Measurements from ENCODE around the gene TIMELESS. TPM values are rescaled to one million over a fixed set of nuclear protein-coding genes. Genes with fewer than 3 reads are reported as not detected.

Gene TIMELESS
- total and polyA plus RNA-seq, 9 of the 15 experiments (the other 6 are each of a cell fraction or from before 2014, with no cell fraction given): 11.9 to 59.2 (median 35.8) TPM

DNA sequence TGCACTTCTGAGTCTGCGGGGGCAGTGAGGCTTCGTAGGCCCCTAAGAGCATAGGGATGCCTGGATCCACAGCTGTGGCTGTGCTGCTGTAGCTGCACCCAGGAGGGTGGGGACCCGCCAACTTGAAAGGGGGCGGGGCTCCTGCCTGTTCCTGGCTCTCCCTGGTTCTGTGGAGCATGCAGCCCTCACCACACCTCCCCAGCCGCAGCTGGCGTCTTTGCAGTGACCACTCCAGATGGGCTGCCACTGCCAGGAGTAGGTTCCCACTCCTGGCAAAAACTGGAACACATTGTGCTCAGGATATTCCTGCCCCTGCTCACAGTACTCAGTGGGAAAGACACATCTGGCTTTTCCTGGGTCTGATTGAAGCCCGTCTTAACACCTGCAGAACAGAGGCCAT, 35.8 kb downstream of the TIMELESS start:
- no peaks in the 10 kb centered on the region for H3K27me3 ChIP-seq (ENCODE audit: control insufficient read depth in 2 of 2, insufficient read depth in 2 of 2, low read length in 2 of 2)
- no peaks in the 10 kb centered on the region for H3K79me2 ChIP-seq (ENCODE audit: control insufficient read depth, insufficient read depth, low read length)
- 88% methylated on average over 5 of the region's 7 CpGs for WGBS (ENCODE audit: insufficient coverage, low coverage, missing lambda C conversion rate)
- peaks cover 0 to 8% of the 10 kb centered on the region in 2 experiments; a peak in 1 of 5 replicates for H3K4me1 ChIP-seq (replicated peaks in 1 of 2; ENCODE audit: control insufficient read depth in 2 of 2, insufficient read depth in 2 of 2, low read length in 2 of 2)
- ChIA-PET CTCF (ENCODE audit: low intra/inter-chr PET ratio) (no interaction called here), POLR2A (no interaction called here)
- H3K4me3 ChIP-seq: no peak overlapping the region
- ATAC-seq (peak; percentile 55), FAIRE-seq (no peak), DNase-seq (ENCODE audit: extremely low read depth in 1 of 4, low spot score in 3 of 4) (peak in 1 of 4 experiments; percentile 11)
- TF ChIP-seq POLR2A (conservative IDR thresholded peaks at IDR 0.05) (0 out of 2 replicates have a peak, but pooled peaks have one; percentile 37), ATF7 (IDR thresholded peaks at IDR 0.05) (no peak), TAL1 (IDR thresholded peaks at IDR 0.05) (no peak), ZNF699 (CRISPR knock-in tag; IDR thresholded peaks at IDR 0.05; ENCODE audit: insufficient replicate concordance) (no peak), POLR2G (IDR thresholded peaks at IDR 0.05; ENCODE audit: low read depth, low read length) (peak; percentile 47), LARP7 (IDR thresholded peaks at IDR 0.05) (no peak), MED1 (CRISPR knock-in tag; IDR thresholded peaks at IDR 0.05; ENCODE audit: borderline replicate concordance) (no peak), RBM34 (IDR thresholded peaks at IDR 0.05; ENCODE audit: borderline replicate concordance, insufficient read depth, low read length) (no peak), E2F3 (CRISPR knock-in tag; IDR thresholded peaks at IDR 0.05) (no peak), ARHGAP35 (IDR thresholded peaks at IDR 0.05; ENCODE audit: partially characterized antibody) (no peak)
- TF ChIP-seq, protein P1, sequence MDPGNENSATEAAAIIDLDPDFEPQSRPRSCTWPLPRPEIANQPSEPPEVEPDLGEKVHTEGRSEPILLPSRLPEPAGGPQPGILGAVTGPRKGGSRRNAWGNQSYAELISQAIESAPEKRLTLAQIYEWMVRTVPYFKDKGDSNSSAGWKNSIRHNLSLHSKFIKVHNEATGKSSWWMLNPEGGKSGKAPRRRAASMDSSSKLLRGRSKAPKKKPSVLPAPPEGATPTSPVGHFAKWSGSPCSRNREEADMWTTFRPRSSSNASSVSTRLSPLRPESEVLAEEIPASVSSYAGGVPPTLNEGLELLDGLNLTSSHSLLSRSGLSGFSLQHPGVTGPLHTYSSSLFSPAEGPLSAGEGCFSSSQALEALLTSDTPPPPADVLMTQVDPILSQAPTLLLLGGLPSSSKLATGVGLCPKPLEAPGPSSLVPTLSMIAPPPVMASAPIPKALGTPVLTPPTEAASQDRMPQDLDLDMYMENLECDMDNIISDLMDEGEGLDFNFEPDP (CRISPR knock-in tag; IDR thresholded peaks at IDR 0.05): no peak
- TF ChIP-seq, protein P2, sequence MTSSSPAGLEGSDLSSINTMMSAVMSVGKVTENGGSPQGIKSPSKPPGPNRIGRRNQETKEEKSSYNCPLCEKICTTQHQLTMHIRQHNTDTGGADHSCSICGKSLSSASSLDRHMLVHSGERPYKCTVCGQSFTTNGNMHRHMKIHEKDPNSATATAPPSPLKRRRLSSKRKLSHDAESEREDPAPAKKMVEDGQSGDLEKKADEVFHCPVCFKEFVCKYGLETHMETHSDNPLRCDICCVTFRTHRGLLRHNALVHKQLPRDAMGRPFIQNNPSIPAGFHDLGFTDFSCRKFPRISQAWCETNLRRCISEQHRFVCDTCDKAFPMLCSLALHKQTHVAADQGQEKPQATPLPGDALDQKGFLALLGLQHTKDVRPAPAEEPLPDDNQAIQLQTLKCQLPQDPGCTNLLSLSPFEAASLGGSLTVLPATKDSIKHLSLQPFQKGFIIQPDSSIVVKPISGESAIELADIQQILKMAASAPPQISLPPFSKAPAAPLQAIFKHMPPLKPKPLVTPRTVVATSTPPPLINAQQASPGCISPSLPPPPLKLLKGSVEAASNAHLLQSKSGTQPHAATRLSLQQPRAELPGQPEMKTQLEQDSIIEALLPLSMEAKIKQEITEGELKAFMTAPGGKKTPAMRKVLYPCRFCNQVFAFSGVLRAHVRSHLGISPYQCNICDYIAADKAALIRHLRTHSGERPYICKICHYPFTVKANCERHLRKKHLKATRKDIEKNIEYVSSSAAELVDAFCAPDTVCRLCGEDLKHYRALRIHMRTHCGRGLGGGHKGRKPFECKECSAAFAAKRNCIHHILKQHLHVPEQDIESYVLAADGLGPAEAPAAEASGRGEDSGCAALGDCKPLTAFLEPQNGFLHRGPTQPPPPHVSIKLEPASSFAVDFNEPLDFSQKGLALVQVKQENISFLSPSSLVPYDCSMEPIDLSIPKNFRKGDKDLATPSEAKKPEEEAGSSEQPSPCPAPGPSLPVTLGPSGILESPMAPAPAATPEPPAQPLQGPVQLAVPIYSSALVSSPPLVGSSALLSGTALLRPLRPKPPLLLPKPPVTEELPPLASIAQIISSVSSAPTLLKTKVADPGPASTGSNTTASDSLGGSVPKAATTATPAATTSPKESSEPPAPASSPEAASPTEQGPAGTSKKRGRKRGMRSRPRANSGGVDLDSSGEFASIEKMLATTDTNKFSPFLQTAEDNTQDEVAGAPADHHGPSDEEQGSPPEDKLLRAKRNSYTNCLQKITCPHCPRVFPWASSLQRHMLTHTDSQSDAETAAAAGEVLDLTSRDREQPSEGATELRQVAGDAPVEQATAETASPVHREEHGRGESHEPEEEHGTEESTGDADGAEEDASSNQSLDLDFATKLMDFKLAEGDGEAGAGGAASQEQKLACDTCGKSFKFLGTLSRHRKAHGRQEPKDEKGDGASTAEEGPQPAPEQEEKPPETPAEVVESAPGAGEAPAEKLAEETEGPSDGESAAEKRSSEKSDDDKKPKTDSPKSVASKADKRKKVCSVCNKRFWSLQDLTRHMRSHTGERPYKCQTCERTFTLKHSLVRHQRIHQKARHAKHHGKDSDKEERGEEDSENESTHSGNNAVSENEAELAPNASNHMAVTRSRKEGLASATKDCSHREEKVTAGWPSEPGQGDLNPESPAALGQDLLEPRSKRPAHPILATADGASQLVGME (CRISPR knock-in tag; IDR thresholded peaks at IDR 0.05): no peak
- no peak overlapping the region for H3K27ac ChIP-seq (ENCODE audit: extremely low read depth, low read depth, low read length)
- no peak overlapping the region for H3K4me2 ChIP-seq (ENCODE audit: insufficient read depth, low read length)
- no peaks in the 10 kb centered on the region for H4K20me1 ChIP-seq (replicated peaks; ENCODE audit: control insufficient read depth, insufficient read depth, low read length)
- H2AFZ ChIP-seq (ENCODE audit: low read depth, low read length): no peak overlapping the region
- intact Hi-C loops (cut with micrococcal nuclease) (no loop called here), in situ Hi-C loops (cut with MboI) (no loop called here)
- H3K9me1 ChIP-seq (ENCODE audit: control insufficient read depth, insufficient read depth, low read length): no peaks in the 10 kb centered on the region
- H3K9ac ChIP-seq (ENCODE audit: insufficient read depth in 1 of 2, low read depth in 2 of 2, low read length in 2 of 2): no peak overlapping the region; a peak in 1 of 4 replicates
- no peaks in the 10 kb centered on the region for H3K9me3 ChIP-seq (replicated peaks; ENCODE audit: control insufficient read depth, insufficient read depth, low read depth, low read length)
- peaks cover 42% of the 10 kb centered on the region for H3K36me3 ChIP-seq (ENCODE audit: control insufficient read depth, insufficient read depth, low read length)
- no TSS peak for BruUV-seq (replicated peaks)
